Ammon's horn (tissue), 1 donor: ENCODE results near the gene PIGL.
"Not testable (repeated sequence)": the region's sequence is repeated elsewhere in the genome, so short reads cannot be mapped to it uniquely, and the experiment has no call there.

Experiments used
- DNase-seq: peaks from one replicate; pipeline ENCODE4 v3.0.0-alpha.2; 2016; ENCODE audit warnings: low spot score

PIGL gene

GRCh38 chr17:16312061-16312460, 95.1 kb downstream of the PIGL start:
- DNase-seq: not testable (repeated sequence)

- DNase-seq: no peak
Measured at GRCh38 chr17:16313139-16314090, 96.4 kb downstream of the PIGL start.

GRCh38 chr17:16314189-16314588, 97.2 kb downstream of the PIGL start:
- DNase-seq: no peak

- DNase-seq: no peak
Measured at GRCh38 chr17:16314859-16315258, 97.8 kb downstream of the PIGL start.

GRCh38 chr17:16319969-16320368, 103.0 kb downstream of the PIGL start:
- no peak for DNase-seq

- no peak for DNase-seq
Measured at GRCh38 chr17:16322636-16323035, 105.6 kb downstream of the PIGL start.

- DNase-seq: no peak
Measured at GRCh38 chr17:16325964-16326363, 109.0 kb downstream of the PIGL start.

- no peak for DNase-seq
Measured at GRCh38 chr17:16327018-16327417, 110.0 kb downstream of the PIGL start.

GRCh38 chr17:16328997-16329396, 112.0 kb downstream of the PIGL start:
- no peak for DNase-seq

GRCh38 chr17:16329519-16330271, 112.7 kb downstream of the PIGL start:
- DNase-seq: no peak

GRCh38 chr17:16338391-16338790, 121.4 kb downstream of the PIGL start:
- no peak for DNase-seq

- DNase-seq: no peak
Measured at GRCh38 chr17:16339402-16339801, 122.4 kb downstream of the PIGL start.

- DNase-seq: no peak
Measured at GRCh38 chr17:16339959-16340358, 122.9 kb downstream of the PIGL start.

GRCh38 chr17:16342979-16343378, 126.0 kb downstream of the PIGL start:
- DNase-seq: peak; percentile 35

GRCh38 chr17:16343569-16343968, 126.6 kb downstream of the PIGL start:
- no peak for DNase-seq

GRCh38 chr17:16345565-16345964, 128.6 kb downstream of the PIGL start:
- no peak for DNase-seq

GRCh38 chr17:16346721-16347271, 129.8 kb downstream of the PIGL start:
- DNase-seq: no peak

- DNase-seq: no peak
Measured at GRCh38 chr17:16348586-16348985, 131.6 kb downstream of the PIGL start.

GRCh38 chr17:16349431-16349830, 132.4 kb downstream of the PIGL start:
- no peak for DNase-seq

- no peak for DNase-seq
Measured at GRCh38 chr17:16351831-16352230, 134.8 kb downstream of the PIGL start.

GRCh38 chr17:16352303-16352666, 135.3 kb downstream of the PIGL start:
- peak; percentile 48 for DNase-seq

- peak; percentile 27 for DNase-seq
Measured at GRCh38 chr17:16352667-16353316, 135.8 kb downstream of the PIGL start.
